Measurements from ENCODE around the gene GLDC.
"Not testable (repeated sequence)": the region's sequence is repeated elsewhere in the genome, so short reads cannot be mapped to it uniquely, and the experiment has no call there.

The GLDC gene

DNA sequence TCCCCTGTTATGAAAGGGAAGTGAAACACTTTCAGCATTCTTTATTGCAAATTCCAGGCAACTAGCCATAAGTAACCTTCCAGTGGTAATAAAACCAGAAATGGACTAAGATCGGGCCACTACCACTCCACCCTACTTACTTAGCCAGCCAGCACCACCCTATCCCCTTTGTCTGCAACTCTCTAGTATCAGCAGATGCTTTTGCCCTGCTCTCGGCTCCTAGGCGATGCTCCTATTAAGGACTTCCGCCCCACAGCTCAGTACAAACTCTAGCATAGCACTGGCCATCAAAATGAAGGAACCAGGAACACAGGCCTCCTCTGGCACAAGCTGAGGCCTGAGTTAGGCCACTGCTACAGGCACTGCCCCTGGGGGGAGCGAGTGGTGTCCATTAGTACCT lies 81.2 kb downstream of the GLDC start:
- no peak for DNase-seq

DNA sequence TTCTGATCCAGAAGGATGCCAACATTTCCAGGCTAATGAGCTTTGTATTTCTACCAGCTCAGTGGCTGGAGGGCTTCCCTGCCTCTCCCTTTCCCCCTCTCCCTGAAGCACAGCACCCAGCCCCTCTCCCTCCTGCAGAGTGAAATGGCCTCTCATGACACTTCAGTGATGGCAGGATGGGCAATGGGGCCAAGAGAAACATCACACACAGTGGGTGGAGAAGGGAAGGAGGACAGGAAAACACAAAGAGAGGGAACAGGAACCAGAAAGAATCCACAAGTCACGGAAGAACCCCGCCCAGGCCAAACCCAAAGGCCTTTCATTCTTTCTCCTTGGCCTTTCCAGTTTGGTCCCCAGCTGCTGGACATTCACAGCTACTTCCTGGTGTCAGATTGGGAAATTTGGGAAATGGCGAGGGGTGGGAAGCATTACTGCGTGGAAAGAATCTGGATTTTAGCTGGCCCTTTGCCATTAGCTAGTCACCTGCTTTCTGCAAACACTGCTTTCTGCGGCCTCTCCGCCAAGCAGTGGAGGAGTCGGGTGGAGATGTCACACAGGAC lies 82.6 kb downstream of the GLDC start:
- DNase-seq = no peak

DNA sequence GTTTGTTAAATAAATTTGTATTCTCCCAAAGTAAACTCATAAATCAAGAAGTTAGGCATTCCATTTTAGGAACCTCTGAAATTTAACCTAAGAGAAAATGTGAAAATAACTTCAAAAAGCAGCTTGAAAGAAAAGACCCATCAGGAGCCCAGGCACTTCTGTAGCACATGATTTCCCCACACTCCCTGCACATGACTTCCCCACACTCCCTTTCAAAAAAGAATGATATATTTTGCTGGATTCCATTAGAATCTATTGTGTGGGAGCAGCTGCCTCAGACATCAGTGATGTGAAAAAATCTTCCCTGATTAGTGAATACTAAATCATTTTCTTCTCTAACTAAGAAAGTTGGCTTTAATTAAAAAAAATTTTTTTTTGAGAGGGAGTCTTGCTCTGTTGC lies 83.3 kb downstream of the GLDC start:
- no peak for DNase-seq

DNA sequence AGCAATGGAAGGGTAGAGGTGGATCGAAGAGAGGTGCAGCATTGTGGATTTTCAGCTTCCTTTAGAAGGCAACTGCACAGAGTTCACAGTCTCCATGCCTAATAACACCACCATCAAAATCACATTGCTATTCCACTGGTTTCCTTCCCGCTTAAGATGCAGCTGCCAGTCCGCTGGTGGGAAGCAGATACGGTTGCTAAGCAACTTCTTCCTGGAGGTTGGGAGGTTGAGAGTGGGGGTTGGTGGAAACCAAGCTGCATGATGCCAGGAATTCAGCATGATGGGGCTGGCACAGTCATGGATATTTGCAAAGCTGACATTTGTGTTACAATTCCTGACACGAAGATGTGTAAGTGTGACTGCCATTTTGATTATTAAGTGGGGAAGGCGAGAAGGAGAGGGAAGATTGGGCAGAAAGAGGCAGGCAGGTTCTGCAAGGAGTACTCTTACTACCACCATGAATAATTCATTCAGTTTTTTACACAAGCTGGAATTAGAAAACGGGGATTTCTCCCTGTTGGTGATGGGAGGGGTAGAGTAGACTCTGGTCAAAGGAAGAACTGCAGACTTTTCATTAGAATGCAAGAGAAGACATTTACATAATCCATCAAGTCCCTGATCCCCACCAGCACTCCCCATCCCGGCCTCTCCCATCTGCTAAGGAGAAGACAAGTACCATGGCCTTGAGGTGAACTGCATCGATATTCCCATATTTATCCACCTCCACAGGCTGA lies 87.5 kb downstream of the GLDC start:
- no peak for DNase-seq

DNA sequence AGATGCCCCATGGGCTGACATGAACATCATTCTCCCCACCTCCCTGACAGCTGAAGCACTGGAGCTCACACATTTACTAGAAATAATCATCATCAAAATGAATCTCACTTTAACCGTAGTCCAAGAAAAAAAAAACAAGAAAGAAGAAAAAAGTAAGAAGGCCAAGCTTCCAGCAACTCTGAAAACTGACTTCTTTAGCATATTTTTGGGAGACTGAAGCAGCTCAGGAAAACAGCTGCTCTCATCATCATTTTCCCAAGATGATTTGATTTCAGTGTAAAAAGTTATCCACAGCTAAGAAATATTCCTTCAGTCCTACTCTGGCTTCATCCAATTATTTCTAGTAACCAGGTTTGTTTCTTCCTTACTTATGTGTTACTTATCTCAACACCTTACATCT lies 91.7 kb downstream of the GLDC start:
- no peak for DNase-seq

DNA sequence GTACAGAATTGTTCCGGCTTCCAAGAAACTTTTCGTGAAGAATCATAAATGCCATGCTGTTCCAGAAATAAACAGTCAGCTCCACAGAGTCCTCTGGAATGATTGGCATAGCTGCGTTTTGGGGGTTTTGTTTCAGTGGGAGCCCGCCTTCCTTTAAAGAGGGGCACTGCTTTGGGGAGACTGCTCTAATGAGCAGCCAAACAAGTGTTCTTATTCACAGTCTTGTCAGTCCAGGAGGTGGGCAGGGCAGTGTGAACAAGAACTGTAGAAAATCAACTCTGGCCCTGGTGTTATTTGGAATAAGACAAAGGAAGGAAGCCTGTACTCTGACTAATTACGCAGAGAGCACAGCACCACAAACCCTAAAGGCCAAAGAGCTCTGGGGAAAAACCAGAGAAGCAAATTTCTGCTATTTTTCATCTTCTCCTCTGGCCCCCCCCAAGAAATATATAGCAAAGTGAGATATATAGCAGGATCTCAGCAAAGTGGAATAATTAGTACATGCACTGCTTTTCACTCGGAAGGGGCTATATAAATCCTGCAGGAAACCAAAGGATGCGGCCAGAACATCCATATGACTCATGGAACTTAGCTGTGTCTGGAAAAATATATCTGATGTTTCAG lies 92.9 kb downstream of the GLDC start:
- no peak for DNase-seq

DNA sequence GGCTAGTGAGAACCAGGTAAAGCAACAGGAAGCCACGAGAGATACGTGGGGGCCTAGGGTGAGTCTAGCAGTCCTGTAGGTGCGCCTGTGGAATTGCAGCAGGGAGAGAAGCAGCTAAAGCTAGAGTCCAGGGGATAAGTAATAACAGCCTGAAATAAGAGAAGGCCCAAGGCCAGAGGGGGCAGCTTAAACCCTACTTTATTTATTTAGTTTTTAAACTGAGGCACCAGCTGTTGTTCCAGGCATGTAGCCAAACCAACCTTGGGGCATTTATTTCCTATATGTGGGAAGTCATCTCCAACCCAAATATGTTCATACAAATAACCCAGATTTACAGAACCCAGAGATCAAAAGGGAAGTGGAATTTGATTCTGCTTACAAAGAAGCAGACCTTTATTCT lies 93.5 kb downstream of the GLDC start:
- DNase-seq = no peak

DNA sequence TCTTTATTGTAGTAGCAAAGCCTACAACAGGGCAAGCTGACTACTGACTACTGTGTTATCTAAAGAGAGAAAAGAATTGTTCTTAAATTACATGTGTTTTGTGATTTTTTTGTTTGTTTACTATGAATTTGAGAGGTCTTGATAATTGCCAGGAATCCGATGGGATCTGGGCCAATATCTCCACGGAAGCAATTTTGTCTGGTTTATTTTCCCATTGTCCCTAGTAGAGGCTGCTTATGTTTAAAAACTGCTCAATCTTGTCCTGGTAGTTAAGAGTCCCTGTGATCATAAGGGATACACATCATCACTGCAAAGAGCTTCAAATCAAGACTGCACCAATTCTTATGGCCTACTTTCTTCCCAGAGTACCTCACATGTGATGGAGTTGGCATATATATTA lies 94.4 kb downstream of the GLDC start:
- DNase-seq = no peak

DNA sequence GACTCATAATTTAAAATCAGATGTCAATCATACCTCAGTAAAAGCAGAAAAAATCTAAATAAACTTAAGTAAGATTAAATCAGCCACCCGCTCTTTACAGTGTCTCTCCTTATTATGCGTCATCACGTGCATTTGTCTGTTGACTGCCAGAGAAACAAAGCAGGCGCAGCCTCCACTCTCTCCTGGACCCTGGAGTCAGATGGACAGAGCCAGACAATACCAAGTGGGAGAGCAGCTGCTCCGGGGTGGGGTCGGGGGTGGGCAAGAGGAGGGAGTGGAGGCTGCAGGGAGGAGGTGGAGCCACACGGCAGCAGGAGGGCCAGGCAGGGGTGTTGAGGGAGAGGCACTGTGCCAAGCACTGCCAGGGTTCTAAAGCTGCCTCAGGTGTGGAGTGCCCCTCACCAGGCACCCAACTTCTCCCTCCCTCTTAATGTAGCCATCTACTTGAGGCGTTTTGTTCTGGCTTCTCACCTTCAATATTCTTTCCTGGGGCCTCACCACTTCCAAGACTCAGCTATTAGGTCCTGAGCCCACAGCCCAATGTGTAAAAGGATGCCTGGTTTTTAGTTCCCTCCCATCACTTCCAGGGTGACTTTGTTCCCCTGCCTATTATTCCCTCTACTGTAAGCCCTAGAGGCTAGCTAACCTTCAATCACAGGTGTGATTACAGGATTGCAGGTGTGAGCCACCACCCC lies 96.3 kb downstream of the GLDC start:
- no peak for DNase-seq

DNA sequence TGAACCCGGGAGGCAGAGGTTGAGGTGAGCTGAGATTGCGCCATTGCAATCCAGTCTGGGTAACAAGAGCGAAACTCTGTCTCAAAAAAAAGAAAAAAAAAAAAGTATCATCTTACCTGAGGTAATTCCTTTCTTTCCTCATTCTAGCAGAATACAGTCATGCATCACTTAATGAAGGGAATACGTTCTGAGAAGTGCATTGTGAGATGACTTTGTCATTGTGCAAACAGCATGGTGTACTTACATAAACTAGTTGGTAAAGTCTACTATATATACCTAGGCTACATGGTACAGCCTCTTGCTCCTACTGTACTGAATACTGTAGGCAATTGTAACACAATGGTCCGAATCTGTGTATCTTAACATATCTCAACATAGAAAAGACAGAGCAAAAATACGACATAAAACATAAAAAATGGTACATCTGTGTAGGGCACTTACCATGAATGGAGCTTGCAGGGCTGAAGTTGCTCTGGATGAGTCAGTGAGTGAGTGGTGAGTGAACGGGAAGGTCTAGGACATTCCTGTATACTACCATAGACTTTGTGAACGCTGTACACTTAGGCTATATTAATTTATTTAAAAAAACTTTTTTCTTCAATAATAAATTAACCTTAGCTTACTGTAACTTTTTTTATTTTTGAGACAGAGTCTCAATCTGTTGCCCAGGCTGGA lies 100.4 kb downstream of the GLDC start:
- DNase-seq = no peak

DNA sequence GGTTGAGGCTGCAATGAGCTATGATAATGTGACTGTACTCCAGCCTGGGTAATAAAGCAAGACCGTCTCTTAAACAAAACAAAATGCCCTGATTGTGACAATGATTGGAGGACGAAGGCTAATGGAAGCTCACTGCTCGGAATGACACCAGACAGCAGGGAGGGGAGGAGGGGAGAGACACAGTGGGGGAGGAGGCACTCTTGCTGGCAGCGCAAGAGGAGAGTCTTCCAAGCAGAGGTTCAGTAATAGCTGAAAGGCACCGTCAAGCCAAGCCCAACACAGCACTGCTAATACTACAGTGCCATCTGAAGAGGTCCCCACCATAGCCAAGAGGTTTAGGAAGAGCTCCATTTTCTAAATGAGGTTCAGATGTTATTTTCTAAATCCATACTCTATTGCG lies 102.3 kb downstream of the GLDC start:
- DNase-seq = no peak

DNA sequence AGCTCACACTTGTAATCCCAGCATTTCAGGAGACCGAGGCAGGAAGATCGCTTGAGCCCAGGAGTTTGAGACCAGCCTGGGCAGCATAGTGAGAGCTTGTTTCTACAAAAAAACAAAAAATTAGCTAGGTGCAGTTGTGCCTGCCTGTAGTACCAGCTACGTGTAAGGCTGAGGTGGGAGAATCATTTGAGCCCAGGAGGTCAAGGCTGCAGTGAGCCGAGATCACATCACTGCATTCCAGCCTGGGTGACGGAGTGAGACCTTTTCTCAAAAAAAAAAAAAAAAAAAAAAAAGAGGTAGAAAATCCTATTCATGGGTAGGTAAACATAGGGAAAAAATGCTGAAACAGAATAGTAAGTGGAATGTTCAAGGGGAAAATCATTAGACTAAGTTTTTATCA lies 102.9 kb downstream of the GLDC start:
- DNase-seq = not testable (repeated sequence)

DNA sequence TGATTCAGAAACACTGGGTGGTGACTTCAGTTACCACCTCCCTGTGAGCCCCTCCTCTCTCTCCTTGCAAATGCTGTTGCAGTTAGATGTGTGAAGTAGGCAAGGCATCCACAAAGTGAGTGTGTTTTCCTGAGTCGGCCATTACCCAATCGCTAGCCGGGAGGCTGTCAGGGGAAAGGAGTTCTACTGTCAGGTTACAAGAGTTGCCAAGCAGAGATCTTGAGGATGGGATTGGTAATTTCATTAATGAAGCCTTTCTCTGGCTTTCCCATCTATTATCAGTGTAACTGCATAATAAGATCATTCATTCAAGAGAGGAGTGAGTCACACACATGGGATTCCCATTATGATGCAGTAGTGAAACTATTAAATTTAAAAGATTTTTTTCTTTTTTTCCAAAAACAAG lies 106.9 kb downstream of the GLDC start:
- peak; percentile 3 for DNase-seq

DNA sequence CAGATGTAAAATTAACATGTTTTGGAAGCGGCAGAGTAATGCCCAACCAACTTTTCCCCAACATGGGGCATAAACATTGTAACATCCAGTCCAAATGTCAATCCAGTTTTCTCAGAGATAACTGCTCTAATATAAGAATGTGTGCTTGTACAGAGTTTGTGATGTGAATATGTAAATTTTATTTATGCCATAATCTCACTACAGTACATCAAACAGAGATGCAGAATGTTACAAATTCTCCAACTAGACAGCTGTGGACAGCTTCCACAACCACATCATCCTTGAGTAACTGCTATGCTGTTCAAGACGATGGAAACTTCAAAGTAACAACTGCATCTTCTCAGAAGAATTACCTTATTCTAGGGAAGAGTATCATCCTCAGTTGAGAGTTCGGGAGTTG lies 109.9 kb downstream of the GLDC start:
- DNase-seq = no peak

DNA sequence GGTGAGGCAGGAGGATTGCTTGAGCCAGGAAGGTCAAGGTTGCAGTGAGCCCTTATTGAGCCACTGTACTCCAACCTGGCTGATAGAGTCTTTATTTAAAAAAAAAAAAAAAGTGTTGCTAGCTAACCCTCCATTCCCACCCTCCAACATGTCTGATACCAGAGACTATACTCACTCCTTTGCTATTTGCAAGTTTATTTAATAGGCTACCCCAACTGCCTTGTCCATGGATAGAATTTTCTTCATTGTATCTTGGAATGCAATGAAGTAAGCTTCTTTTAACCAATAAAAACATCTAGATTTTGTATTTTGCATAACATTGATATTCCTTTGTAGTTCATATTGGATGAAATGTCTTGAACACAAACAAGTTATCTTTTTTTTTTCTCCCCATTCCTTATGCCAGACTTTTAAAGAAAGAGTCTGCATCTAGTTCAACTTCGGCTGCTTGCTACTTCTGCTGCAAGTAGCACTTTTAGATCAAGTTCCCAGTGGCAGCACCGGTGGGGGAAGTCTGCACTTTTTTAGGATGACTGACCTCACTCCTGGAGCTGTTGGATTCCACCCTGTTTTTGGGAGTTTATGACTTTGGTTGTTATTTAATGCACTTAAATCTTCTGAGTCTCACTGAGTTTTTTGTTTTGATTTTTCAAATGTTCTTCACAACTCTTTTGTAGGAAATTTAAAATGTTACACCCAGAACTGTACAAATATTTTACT lies 120.0 kb downstream of the GLDC start:
- DNase-seq = no peak

DNA sequence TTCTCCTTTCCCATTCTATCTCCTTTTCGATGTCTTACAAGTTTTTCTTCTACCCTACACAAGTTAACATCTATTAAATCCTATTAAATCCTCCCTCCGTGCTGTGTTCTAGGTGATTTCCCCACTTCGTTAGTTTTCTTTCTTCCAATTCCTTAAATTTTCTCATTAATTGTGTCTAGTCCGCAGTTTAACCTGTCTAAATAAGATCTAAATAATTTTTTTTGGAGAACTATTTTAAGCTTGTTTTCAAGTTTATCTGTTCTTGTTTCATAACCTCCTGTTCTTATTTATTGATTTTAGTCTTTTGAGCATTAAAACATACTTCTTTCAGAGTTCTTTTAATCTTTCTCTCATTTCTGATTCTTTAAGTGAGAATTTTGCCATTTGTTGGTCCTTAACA lies 123.3 kb downstream of the GLDC start:
- no peak for DNase-seq

DNA sequence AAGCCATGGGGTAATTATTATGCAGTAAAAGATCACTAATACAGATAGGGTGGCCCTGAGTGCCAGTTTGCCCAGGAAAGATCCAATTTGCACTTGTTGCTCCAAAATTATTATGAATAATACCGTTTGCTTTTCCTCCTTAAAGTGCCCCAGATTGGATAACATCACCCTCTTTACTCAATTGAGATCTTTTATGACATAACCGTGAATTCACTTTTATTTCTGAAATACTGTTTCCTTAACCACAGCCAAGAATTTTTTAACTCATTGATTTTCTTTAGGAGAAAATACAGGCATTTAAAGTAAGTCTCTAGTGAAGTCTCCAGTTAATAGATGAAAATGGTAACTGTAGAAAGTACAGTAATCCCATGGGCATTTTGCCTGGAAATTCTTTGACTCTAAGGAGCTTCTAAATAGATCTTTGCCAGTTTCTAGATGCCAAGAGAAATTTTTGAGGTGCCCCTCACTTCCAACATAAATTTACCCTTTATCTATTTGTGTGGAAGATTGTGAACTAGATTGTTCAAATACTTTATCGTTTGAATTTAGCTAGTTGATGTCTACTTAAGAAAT lies 133.4 kb downstream of the GLDC start:
- DNase-seq = no peak

DNA sequence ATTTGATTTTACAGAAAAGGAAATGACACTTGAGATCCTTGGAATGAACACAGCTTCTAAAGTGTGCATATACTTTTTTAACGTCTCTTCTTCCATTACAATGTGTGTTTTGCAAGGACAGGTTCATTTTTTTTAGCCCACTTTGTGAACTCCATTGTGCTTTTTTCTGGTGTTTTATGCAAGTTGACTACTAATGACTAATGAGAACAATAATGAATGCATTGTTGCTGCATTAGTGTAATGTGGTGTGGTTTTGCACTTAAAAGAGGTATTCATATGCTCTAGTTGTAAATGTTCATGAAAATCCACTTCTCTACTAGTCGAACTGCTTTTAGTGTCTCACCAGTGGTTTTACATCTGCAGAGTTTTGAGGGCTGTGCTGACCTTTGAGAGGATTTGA lies 139.0 kb downstream of the GLDC start:
- DNase-seq = no peak

DNA sequence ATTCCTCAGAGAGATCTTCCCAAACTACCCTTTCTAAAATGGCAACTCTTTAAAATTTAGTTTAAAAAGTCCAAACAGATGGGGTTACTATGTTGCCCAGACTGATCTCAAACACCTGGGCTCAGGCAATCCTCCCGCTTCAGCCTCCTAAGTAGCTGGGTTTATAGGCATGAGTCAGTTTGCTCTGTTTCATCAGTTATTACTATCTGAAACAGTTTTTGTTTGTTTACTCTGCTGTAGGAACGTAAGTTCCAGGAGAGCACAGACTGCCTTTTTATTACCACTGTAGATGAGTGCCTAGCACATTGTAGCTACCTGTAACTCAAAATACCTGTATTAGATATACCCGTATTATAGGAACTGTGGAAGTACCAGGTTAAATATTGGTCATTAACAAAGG lies 143.1 kb downstream of the GLDC start:
- no peak for DNase-seq

DNA sequence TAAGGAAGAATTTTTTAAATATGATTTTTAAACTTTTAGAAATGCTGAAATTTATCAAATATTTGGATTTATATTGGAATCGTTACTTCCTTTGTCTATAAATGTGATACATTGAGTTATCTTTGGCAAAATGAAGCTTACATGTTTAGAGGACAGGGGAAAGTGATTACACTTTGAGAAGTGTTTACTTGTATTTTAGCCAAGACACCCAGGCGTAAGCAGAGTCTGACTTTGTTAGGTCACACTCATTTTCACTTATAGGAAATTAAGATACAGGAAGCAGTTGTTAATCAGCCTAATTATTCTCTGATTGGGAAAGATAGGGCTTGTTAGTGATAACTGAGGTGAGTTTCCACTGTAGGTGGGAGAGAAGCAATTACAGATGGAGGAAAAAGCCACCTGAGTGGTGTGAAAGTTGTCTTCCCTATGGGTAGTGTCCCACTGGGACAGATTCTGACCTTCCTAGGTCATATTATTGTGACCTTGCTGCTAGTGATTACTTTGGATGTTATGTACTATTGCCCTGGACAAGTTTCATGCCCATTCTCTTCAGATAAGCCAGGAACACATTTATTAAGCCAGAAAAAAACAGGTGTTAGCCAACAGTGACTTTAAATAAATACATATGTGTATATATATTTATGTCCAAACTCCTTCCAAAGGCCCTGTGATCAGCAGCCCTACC lies 143.9 kb downstream of the GLDC start:
- no peak for DNase-seq

DNA sequence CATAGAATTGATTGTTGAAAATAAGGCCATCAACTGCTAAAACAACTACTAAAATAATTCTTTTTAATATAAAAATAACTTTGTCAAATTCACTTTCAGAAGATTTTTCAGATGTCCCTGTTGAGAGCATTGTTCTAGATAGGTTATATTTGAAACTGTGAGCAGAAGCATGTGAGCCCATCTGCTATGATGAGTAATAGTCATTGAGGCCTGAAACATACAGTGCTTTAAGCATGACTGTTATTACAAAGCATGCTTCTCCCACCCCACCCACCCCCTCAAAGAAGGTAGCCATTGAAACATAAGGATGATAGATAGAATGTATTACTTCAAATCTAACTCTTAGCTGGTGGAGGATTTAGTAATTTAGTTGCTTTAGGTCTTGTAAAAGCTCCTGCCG lies 146.5 kb downstream of the GLDC start:
- DNase-seq = no peak

DNA sequence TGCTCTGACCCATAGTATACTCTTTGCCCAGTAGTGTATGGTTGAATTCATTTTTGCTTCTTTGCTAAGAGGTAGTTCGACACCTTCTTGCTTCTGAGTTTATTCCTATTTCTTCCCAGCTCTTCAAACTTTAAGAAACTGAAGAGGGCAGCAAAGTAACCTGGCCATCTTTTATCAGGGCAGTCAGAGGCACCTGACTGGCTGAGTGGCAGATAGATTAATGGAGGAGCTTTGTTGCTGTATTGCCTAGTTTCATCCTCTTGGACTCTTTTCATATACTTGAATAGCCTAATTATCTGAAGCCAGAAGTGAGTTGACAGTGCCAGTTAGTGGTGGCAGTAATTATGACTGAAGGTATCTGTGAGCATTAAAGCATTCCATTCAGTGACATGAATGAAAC lies 150.1 kb downstream of the GLDC start:
- DNase-seq = no peak

Measured in stimulated activated CD4-positive, alpha-beta T cell treated with anti-CD3 and anti-CD28 coated beads, Interleukin-15, amount 100 ng/mL, for 24 hours (primary cell).